GM12892 (cell line): ENCODE measurements around the gene DCHS2.

Source experiments
- POLR2A ChIP-seq: IDR thresholded peaks from 2 replicates; pipeline ENCODE4 v1.6.1; 2011; ENCODE audit warnings: low read depth, low read length, control low read depth
- POLR2AphosphoS5 ChIP-seq: IDR thresholded peaks from 2 replicates; pipeline ENCODE4 v1.6.1; 2011; ENCODE audit warnings: low read depth, low read length, control low read depth

GRCh38 chr4:154230723-154231122 lies 260.9 kb downstream of the DCHS2 start:
- TF ChIP-seq POLR2AphosphoS5 (no peak), POLR2A (no peak)
